ENCODE measurements around the gene LCOR. TPM values are rescaled to one million over a fixed set of nuclear protein-coding genes. Genes with fewer than 3 reads are reported as not detected.

LCOR gene
- total RNA-seq, 1 experiment from 2014 or later, result 42.1 TPM

DNA sequence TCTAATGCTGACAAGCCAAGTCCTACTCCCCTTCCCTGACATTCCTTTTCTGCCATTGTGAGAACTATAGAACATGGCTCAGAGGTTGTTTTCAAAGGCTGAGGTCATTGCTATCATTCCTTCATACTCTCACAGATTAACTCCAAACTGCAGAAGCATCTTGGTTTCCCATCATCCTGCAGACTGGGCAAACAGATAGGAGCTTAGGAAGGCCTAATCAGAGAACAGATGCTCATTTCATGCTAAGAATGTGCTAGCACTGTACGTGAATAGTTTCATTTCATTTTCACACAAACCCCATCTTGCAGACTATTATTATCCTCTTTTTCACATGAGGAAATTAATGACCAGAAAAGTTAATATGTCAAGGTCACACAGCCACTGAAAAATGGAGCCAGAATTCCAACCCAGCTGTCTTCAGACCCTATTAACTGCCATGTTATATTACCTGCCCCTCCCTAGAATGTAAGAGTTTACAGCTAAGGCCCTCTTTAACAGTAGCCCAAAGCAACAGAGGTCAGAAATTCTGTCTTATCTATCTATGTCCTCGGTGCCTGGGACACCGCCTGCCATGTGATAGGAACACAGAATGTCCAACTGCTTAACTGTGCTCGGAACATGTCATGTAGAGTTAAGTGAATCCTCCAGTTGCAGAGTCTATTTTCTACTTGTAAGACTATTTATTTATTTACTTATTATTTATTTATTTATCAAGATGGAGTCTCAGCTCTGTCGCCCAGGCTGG lies 2.9 kb upstream of the LCOR start:
- no peak overlapping the region for H3K27ac ChIP-seq (ENCODE audit: insufficient read length, low read depth, low read length)
- H3K18ac ChIP-seq (ENCODE audit: insufficient read length, low read depth, low read length), result no peak overlapping the region
- H2BK20ac ChIP-seq (ENCODE audit: low read depth, low read length, poor library complexity, severe bottlenecking), result no peak overlapping the region
- H3K9me3 Mint-ChIP-seq, result no peaks in the 10 kb centered on the region
- peaks cover 0 to 3% (median 0%) of the 10 kb centered on the region in 3 experiments; a peak in 2 of 7 replicates for H3K36me3 Mint-ChIP-seq (ENCODE audit: insufficient read depth in 1 of 3, low read depth in 3 of 3)
- no peak overlapping the region for H3K4ac ChIP-seq (ENCODE audit: low read depth, low read length)
- H4K91ac ChIP-seq (ENCODE audit: insufficient read length, low read depth, low read length), result no peak overlapping the region
- H4K5ac ChIP-seq (ENCODE audit: insufficient read length, low read depth, low read length), result no peak overlapping the region
- H2BK12ac ChIP-seq (ENCODE audit: insufficient read length, low read depth, low read length), result no peak overlapping the region
- H3K23me2 ChIP-seq (ENCODE audit: insufficient read length, low read depth, low read length, poor library complexity, severe bottlenecking), result peaks cover 3% of the 10 kb centered on the region
- no peak overlapping the region for H2AK5ac ChIP-seq (ENCODE audit: insufficient read length, low read length)
- no peak overlapping the region for H3K14ac ChIP-seq (ENCODE audit: insufficient read depth, low read length)
- peaks cover 17 to 26% of the 10 kb centered on the region in 2 experiments for H3K4me1 Mint-ChIP-seq
- WGBS (ENCODE audit: extremely low coverage, insufficient read length, low lambda C conversion rate), result no CpG with 5 or more reads among the region's 5 CpGs
- TF ChIP-seq, protein P1, sequence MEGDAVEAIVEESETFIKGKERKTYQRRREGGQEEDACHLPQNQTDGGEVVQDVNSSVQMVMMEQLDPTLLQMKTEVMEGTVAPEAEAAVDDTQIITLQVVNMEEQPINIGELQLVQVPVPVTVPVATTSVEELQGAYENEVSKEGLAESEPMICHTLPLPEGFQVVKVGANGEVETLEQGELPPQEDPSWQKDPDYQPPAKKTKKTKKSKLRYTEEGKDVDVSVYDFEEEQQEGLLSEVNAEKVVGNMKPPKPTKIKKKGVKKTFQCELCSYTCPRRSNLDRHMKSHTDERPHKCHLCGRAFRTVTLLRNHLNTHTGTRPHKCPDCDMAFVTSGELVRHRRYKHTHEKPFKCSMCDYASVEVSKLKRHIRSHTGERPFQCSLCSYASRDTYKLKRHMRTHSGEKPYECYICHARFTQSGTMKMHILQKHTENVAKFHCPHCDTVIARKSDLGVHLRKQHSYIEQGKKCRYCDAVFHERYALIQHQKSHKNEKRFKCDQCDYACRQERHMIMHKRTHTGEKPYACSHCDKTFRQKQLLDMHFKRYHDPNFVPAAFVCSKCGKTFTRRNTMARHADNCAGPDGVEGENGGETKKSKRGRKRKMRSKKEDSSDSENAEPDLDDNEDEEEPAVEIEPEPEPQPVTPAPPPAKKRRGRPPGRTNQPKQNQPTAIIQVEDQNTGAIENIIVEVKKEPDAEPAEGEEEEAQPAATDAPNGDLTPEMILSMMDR (conservative IDR thresholded peaks at IDR 0.05), result no peak
- H3K23ac ChIP-seq (ENCODE audit: insufficient read length, low read depth, low read length), result no peak overlapping the region
- H3K4me2 ChIP-seq (ENCODE audit: insufficient read depth, insufficient read length, low read length), result no peak overlapping the region
- H3K4me1 ChIP-seq (ENCODE audit: insufficient read depth, low read length), result no peaks in the 10 kb centered on the region
- peaks cover 1% of the 10 kb centered on the region; the same call in 1 of the 2 replicates for H3K79me2 ChIP-seq (ENCODE audit: insufficient read depth, low read length)
- no peaks in the 10 kb centered on the region for H4K20me1 ChIP-seq (ENCODE audit: control insufficient read depth, insufficient read depth, insufficient read length)
- no peak overlapping the region for H2AFZ ChIP-seq (ENCODE audit: low read length)
- H3K27ac Mint-ChIP-seq, result no peak overlapping the region
- H3T11ph ChIP-seq (ENCODE audit: low read length), result no peak overlapping the region
- H3K9me3 ChIP-seq (ENCODE audit: control insufficient read depth, low read depth, low read length), result no peaks in the 10 kb centered on the region
- DNase-seq, result no peak
- H2BK120ac ChIP-seq (ENCODE audit: low read depth, low read length, poor library complexity, severe bottlenecking), result no peak overlapping the region
- H3K4me3 Mint-ChIP-seq, result no peak overlapping the region
- peaks cover 9% of the 10 kb centered on the region; the same call in 1 of the 2 replicates for H3K27me3 Mint-ChIP-seq (ENCODE audit: low read depth)
- no peaks in the 10 kb centered on the region for H3K79me1 ChIP-seq (ENCODE audit: insufficient read depth, low read depth, low read length, poor library complexity, severe bottlenecking)
- H3K27me3 ChIP-seq (ENCODE audit: insufficient read depth, low read length), result no peaks in the 10 kb centered on the region
- no peak overlapping the region for H4K8ac ChIP-seq (replicated peaks; ENCODE audit: insufficient read length, low read depth, low read length)
- no peak overlapping the region for H2BK15ac ChIP-seq (ENCODE audit: low read depth, low read length)
- H2BK5ac ChIP-seq (ENCODE audit: insufficient read length, low read length), result no peak overlapping the region
- no peak overlapping the region for H3K56ac ChIP-seq (ENCODE audit: insufficient read length, low read depth, low read length)
- H3K9ac ChIP-seq (ENCODE audit: extremely low read depth, insufficient read length, low read length), result no peak overlapping the region

Data from H9 (cell line).